ENCODE measurements around the gene PHRF1.

PHRF1 gene

GRCh38 chr11:533586-534395, 42.5 kb upstream of the PHRF1 start:
- peak overlapping the region; percentile 63 for H3K4me2 ChIP-seq (ENCODE audit: low read depth, low read length)
- H3K4me3 ChIP-seq (ENCODE audit: low read length): peak overlapping the region; percentile 83
- peaks cover 19% of the 10 kb centered on the region for H3K4me1 ChIP-seq (ENCODE audit: low read length)
- peaks cover 18% of the 10 kb centered on the region for H3K79me2 ChIP-seq (ENCODE audit: low read length)
- H3K9me2 ChIP-seq (replicated peaks; ENCODE audit: insufficient read depth, low read length): no peaks in the 10 kb centered on the region
- no peaks in the 10 kb centered on the region for H3K27me3 ChIP-seq (replicated peaks; ENCODE audit: insufficient read depth, low read length)
- no peak for DNase-seq
- H3K36me3 ChIP-seq (replicated peaks; ENCODE audit: insufficient read depth, low read length): no peaks in the 10 kb centered on the region
- H3K27ac ChIP-seq (ENCODE audit: low read length): peak overlapping the region; percentile 62; the same call in 1 of the 2 replicates
- TF ChIP-seq EZH2 (optimal IDR thresholded peaks at IDR 0.05; ENCODE audit: low read depth, low read length) (no peak), EZH2phosphoT487 (IDR thresholded peaks at IDR 0.05; ENCODE audit: low read length) (no peak), CTCF (IDR thresholded peaks at IDR 0.05; ENCODE audit: low read length) (no peak)
- peak overlapping the region; percentile 87; the same call in 1 of the 2 replicates for H3K9ac ChIP-seq (ENCODE audit: low read length)
- H3K9me3 ChIP-seq (replicated peaks; ENCODE audit: insufficient read depth, low read length): no peaks in the 10 kb centered on the region
- H3F3A ChIP-seq (ENCODE audit: insufficient read depth, low read length): peaks cover 16% of the 10 kb centered on the region
- no peaks in the 10 kb centered on the region for H4K20me1 ChIP-seq (ENCODE audit: insufficient read depth, low read length)
- no peak overlapping the region for H2AFZ ChIP-seq (ENCODE audit: low read length)

GRCh38 chr11:534396-535209, 41.7 kb upstream of the PHRF1 start:
- H3K4me2 ChIP-seq (ENCODE audit: low read depth, low read length): peak overlapping the region; percentile 63
- H3K27ac ChIP-seq (ENCODE audit: low read length): peak overlapping the region; percentile 62; the same call in 1 of the 2 replicates
- peak overlapping the region; percentile 87 for H3K9ac ChIP-seq (ENCODE audit: low read length)
- H3K4me3 ChIP-seq (ENCODE audit: low read length): peak overlapping the region; percentile 83
- peaks cover 16% of the 10 kb centered on the region for H3F3A ChIP-seq (ENCODE audit: insufficient read depth, low read length)
- H3K27me3 ChIP-seq (replicated peaks; ENCODE audit: insufficient read depth, low read length): no peaks in the 10 kb centered on the region
- peaks cover 19% of the 10 kb centered on the region for H3K4me1 ChIP-seq (ENCODE audit: low read length)
- peak; percentile 82 for DNase-seq
- H4K20me1 ChIP-seq (ENCODE audit: insufficient read depth, low read length): no peaks in the 10 kb centered on the region
- TF ChIP-seq EZH2phosphoT487 (IDR thresholded peaks at IDR 0.05; ENCODE audit: low read length) (no peak), EZH2 (optimal IDR thresholded peaks at IDR 0.05; ENCODE audit: low read depth, low read length) (no peak), CTCF (IDR thresholded peaks at IDR 0.05; ENCODE audit: low read length) (0 out of 2 replicates have a peak, but pooled peaks have one; percentile 11)
- H3K79me2 ChIP-seq (ENCODE audit: low read length): peaks cover 18% of the 10 kb centered on the region
- H3K9me2 ChIP-seq (replicated peaks; ENCODE audit: insufficient read depth, low read length): no peaks in the 10 kb centered on the region
- H3K36me3 ChIP-seq (replicated peaks; ENCODE audit: insufficient read depth, low read length): no peaks in the 10 kb centered on the region
- H2AFZ ChIP-seq (ENCODE audit: low read length): peak overlapping the region; percentile 57
- H3K9me3 ChIP-seq (replicated peaks; ENCODE audit: insufficient read depth, low read length): no peaks in the 10 kb centered on the region

- no peak for DNase-seq
- H3K79me2 ChIP-seq (ENCODE audit: low read length): peaks cover 18% of the 10 kb centered on the region
- no peaks in the 10 kb centered on the region for H3K9me3 ChIP-seq (replicated peaks; ENCODE audit: insufficient read depth, low read length)
- no peak overlapping the region; the same call in 1 of the 2 replicates for H3K9ac ChIP-seq (ENCODE audit: low read length)
- H2AFZ ChIP-seq (ENCODE audit: low read length): no peak overlapping the region
- H3K27me3 ChIP-seq (replicated peaks; ENCODE audit: insufficient read depth, low read length): no peaks in the 10 kb centered on the region
- peak overlapping the region; percentile 83; the same call in 1 of the 2 replicates for H3K4me3 ChIP-seq (ENCODE audit: low read length)
- no peak for TF ChIP-seq CTCF (IDR thresholded peaks at IDR 0.05; ENCODE audit: low read length)
- TF ChIP-seq EZH2 (optimal IDR thresholded peaks at IDR 0.05; ENCODE audit: low read depth, low read length): no peak
- no peak for TF ChIP-seq EZH2phosphoT487 (IDR thresholded peaks at IDR 0.05; ENCODE audit: low read length)
- H3K4me2 ChIP-seq (ENCODE audit: low read depth, low read length): no peak overlapping the region
- H3K36me3 ChIP-seq (replicated peaks; ENCODE audit: insufficient read depth, low read length): no peaks in the 10 kb centered on the region
- H4K20me1 ChIP-seq (ENCODE audit: insufficient read depth, low read length): no peaks in the 10 kb centered on the region
- no peaks in the 10 kb centered on the region for H3K9me2 ChIP-seq (replicated peaks; ENCODE audit: insufficient read depth, low read length)
- no peak overlapping the region; the same call in 1 of the 2 replicates for H3K27ac ChIP-seq (ENCODE audit: low read length)
- H3K4me1 ChIP-seq (ENCODE audit: low read length): peaks cover 19% of the 10 kb centered on the region
- peaks cover 16% of the 10 kb centered on the region for H3F3A ChIP-seq (ENCODE audit: insufficient read depth, low read length)
Observed at GRCh38 chr11:535210-535518, 41.1 kb upstream of the PHRF1 start.
